ENCODE data around the gene ZFAND3.

DNA sequence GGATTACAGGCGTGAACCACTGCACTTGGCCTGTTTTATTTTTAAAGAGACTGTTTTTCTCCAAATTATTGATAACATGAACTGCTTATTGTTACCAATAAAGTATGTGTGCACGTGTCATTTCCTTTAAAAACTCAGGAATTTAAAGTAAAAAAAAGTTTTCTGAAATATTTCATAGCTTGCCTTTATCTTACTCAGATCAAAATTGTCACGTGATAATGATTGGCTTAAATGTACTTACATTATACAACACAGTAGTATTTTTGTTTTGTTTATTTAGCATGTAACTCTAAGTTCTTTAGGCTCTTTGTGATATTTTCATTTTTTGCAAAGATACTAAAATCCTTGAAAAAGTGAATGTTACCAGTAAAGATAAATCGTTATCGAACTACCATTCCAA, 174.1 kb downstream of the ZFAND3 start:
- TF ChIP-seq CTCF (IDR thresholded peaks at IDR 0.05) (no peak), POLR2A (IDR thresholded peaks at IDR 0.05) (no peak)
